Measurements from ENCODE around the gene ATP8B3.

The ATP8B3 gene

GRCh38 chr19:1796395-1797142 is 15.5 kb downstream of the ATP8B3 start:
- DNase-seq = no peak

GRCh38 chr19:1794424-1795172 is 17.5 kb downstream of the ATP8B3 start:
- DNase-seq = no peak

- DNase-seq = no peak
These were observed 20.2 kb downstream of the ATP8B3 start for GRCh38 chr19:1791879-1792278.

GRCh38 chr19:1790054-1790792 is 21.9 kb downstream of the ATP8B3 start:
- DNase-seq = no peak

GRCh38 chr19:1789261-1790041 is 22.6 kb downstream of the ATP8B3 start:
- no peak for DNase-seq

GRCh38 chr19:1787116-1787515 is 25.0 kb downstream of the ATP8B3 start:
- DNase-seq = no peak

- DNase-seq = no peak
These were observed 25.4 kb downstream of the ATP8B3 start for GRCh38 chr19:1786668-1787067.

GRCh38 chr19:1785310-1785709 is 26.8 kb downstream of the ATP8B3 start:
- DNase-seq = no peak

GRCh38 chr19:1783874-1784273 is 28.2 kb downstream of the ATP8B3 start:
- no peak for DNase-seq

- DNase-seq = no peak
These were observed 28.7 kb downstream of the ATP8B3 start for GRCh38 chr19:1783354-1783753.

- DNase-seq = no peak
These were observed 29.6 kb downstream of the ATP8B3 start for GRCh38 chr19:1782521-1782920.

- DNase-seq = no peak
These were observed 31.7 kb downstream of the ATP8B3 start for GRCh38 chr19:1780272-1780958.

- no peak for DNase-seq
These were observed 32.5 kb downstream of the ATP8B3 start for GRCh38 chr19:1779574-1779973.

GRCh38 chr19:1777149-1777548 is 34.9 kb downstream of the ATP8B3 start:
- no peak for DNase-seq

- DNase-seq = no peak
These were observed 35.4 kb downstream of the ATP8B3 start for GRCh38 chr19:1776606-1777147.

- no peak for DNase-seq
These were observed 36.0 kb downstream of the ATP8B3 start for GRCh38 chr19:1775951-1776605.

- DNase-seq = no peak
These were observed 36.9 kb downstream of the ATP8B3 start for GRCh38 chr19:1774989-1775772.

- DNase-seq = peak; percentile 82
These were observed 38.9 kb downstream of the ATP8B3 start for GRCh38 chr19:1773184-1773583.

- no peak for DNase-seq
These were observed 41.1 kb downstream of the ATP8B3 start for GRCh38 chr19:1770866-1771576.

- no peak for DNase-seq
These were observed 42.5 kb downstream of the ATP8B3 start for GRCh38 chr19:1769645-1769985.

Data from kidney glomerular epithelial cell (primary cell).